ENCODE results near the gene ILF2.
"Not testable (repeated sequence)": the region's sequence is repeated elsewhere in the genome, so short reads cannot be mapped to it uniquely, and the experiment has no call there.

ILF2 gene

GRCh38 chr1:153649137-153649862 lies 21.5 kb downstream of the ILF2 start:
- no peak for DNase-seq (ENCODE audit: low read depth in 2 of 2)

GRCh38 chr1:153648000-153648643 lies 22.7 kb downstream of the ILF2 start:
- DNase-seq (ENCODE audit: low read depth in 2 of 2): no peak

- no peak for DNase-seq (ENCODE audit: low read depth in 2 of 2)
These were observed 23.5 kb downstream of the ILF2 start for GRCh38 chr1:153647346-153647714.

GRCh38 chr1:153646672-153647345 lies 24.0 kb downstream of the ILF2 start:
- no peak for DNase-seq (ENCODE audit: low read depth in 2 of 2)

- no peak for DNase-seq (ENCODE audit: low read depth in 2 of 2)
These were observed 27.0 kb downstream of the ILF2 start for GRCh38 chr1:153643816-153644215.

- DNase-seq (ENCODE audit: low read depth in 2 of 2): no peak
These were observed 27.7 kb downstream of the ILF2 start for GRCh38 chr1:153643100-153643499.

- DNase-seq (ENCODE audit: low read depth in 2 of 2): no peak
These were observed 28.6 kb downstream of the ILF2 start for GRCh38 chr1:153642161-153642560.

GRCh38 chr1:153640861-153641260 lies 29.9 kb downstream of the ILF2 start:
- DNase-seq (ENCODE audit: low read depth in 2 of 2): no peak

- DNase-seq (ENCODE audit: low read depth in 2 of 2): not testable (repeated sequence)
These were observed 30.6 kb downstream of the ILF2 start for GRCh38 chr1:153640213-153640612.

- DNase-seq (ENCODE audit: low read depth in 2 of 2): no peak
These were observed 31.5 kb downstream of the ILF2 start for GRCh38 chr1:153639280-153639679.

GRCh38 chr1:153638261-153638660 lies 32.5 kb downstream of the ILF2 start:
- DNase-seq (ENCODE audit: low read depth in 2 of 2): no peak

GRCh38 chr1:153636312-153636711 lies 34.5 kb downstream of the ILF2 start:
- no peak for DNase-seq (ENCODE audit: low read depth in 2 of 2)

GRCh38 chr1:153635872-153636271 lies 34.9 kb downstream of the ILF2 start:
- DNase-seq (ENCODE audit: low read depth in 2 of 2): no peak

GRCh38 chr1:153633754-153634665 lies 36.8 kb downstream of the ILF2 start, which contains the start of gene CHTOP:
CHTOP (plus strand) TSS chr1:153634066; CDS start chr1:153636589, 2,523 bp downstream.
- peak; percentile 93 to 97 for DNase-seq (ENCODE audit: low read depth in 2 of 2)

- no peak for DNase-seq (ENCODE audit: low read depth in 2 of 2)
These were observed 37.5 kb downstream of the ILF2 start for GRCh38 chr1:153633161-153633753.

- DNase-seq (ENCODE audit: low read depth in 2 of 2): no peak
These were observed 39.5 kb downstream of the ILF2 start for GRCh38 chr1:153631047-153632022.

GRCh38 chr1:153630384-153630783 lies 40.4 kb downstream of the ILF2 start:
- no peak for DNase-seq (ENCODE audit: low read depth in 2 of 2)

GRCh38 chr1:153629971-153630370 lies 40.8 kb downstream of the ILF2 start:
- no peak for DNase-seq (ENCODE audit: low read depth in 2 of 2)

GRCh38 chr1:153629343-153629665 lies 41.5 kb downstream of the ILF2 start:
- no peak for DNase-seq (ENCODE audit: low read depth in 2 of 2)

- DNase-seq (ENCODE audit: low read depth in 2 of 2): no peak
These were observed 42.0 kb downstream of the ILF2 start for GRCh38 chr1:153628638-153629342.

Measured in stimulated activated CD4-positive, alpha-beta T cell treated with anti-CD3 and anti-CD28 coated beads, Interleukin-4, amount 100 ng/mL, for 48 hours (primary cell).